GM12878 (cell line): Measurements from ENCODE around the gene C1QL4. TPM values are rescaled to one million over a fixed set of nuclear protein-coding genes. Genes with fewer than 3 reads are reported as not detected.
A peak's percentile ranks its signal among the peaks of the same experiment; 100 is the strongest.

Experiments used
- ATAC-seq: fragments of 200-7000 bp; cut with Tn5 transposase; 3 replicates; pipeline ENCODE4 v1.9.1; 2020; ENCODE audit warnings: mild to moderate bottlenecking, moderate library complexity
- BruUV-seq: library from RNA; stranded (reverse); fragments of 400-500 nt; replicated peaks from 2 replicates; lab custom pipeline; 2021; lab: Mats Ljungman, UMichigan
- CTCF ChIA-PET: fragments of 300-600 bp; sonication (Branson Sonifier 250); formaldehyde crosslinking; extraction: SDS; loops from one replicate; lab custom pipeline; 2021; ENCODE audit warnings: inconsistent platforms; lab: Yijun Ruan, JAX
- POLR2A ChIA-PET: fragments of 350-600 bp; formaldehyde crosslinking; extraction: SDS; loops from one replicate; lab custom pipeline; 2021; ENCODE audit warnings: inconsistent platforms; lab: Charles Lee
- RAD21 ChIA-PET: fragments of 300-600 bp; sonication (Branson Sonifier 250); formaldehyde crosslinking; loops from one replicate; lab custom pipeline; 2023; ENCODE audit warnings: antibody characterized with exemption; ENCODE audit not compliant: unreplicated experiment; lab: Charles Lee
- SMC1A ChIA-PET: fragments of 300-600 bp; sonication (Branson Sonifier 250); formaldehyde crosslinking; loops from one replicate; lab custom pipeline; 2023; ENCODE audit not compliant: unreplicated experiment, uncharacterized antibody; lab: Charles Lee
- DNase-seq: peaks from one replicate; pipeline ENCODE4 v3.0.0-alpha.2; 2011; ENCODE audit warnings: low read depth, low spot score
- FAIRE-seq: peaks from 3 replicates; lab custom pipeline; 2011; peaks lifted over from hg19 to GRCh38; lab: Jason Lieb, UNC
- H2AFZ ChIP-seq: 2 replicates; pipeline ENCODE4 v1.6.0; 2011; ENCODE audit warnings: low read depth, low read length, control low read depth; ENCODE audit not compliant: control insufficient read depth
- H3K27ac ChIP-seq: 2 replicates; pipeline ENCODE4 v1.5.1; 2011; ENCODE audit warnings: control low read depth; ENCODE audit not compliant: control insufficient read depth, insufficient read depth
- H3K27me3 ChIP-seq, 2 experiments: replicated peaks in 1 of 2; 2 replicates each; pipeline versions ENCODE4 v1.6.0 to v1.6.1; 2011; ENCODE audit warnings: low read length in 1 of 2; ENCODE audit not compliant: control insufficient read depth in 2 of 2, insufficient read depth in 2 of 2
- H3K36me3 ChIP-seq, 2 experiments: 2 replicates each; pipeline ENCODE4 v1.5.1; 2011; ENCODE audit warnings: low read length in 1 of 2; ENCODE audit not compliant: control insufficient read depth in 2 of 2, insufficient read depth in 2 of 2
- H3K4me1 ChIP-seq: 2 replicates; pipeline ENCODE4 v1.6.1; 2011; ENCODE audit warnings: mild to moderate bottlenecking, low read length, moderate library complexity, mixed read lengths; ENCODE audit not compliant: control insufficient read depth, insufficient read depth
- H3K4me2 ChIP-seq: 2 replicates; pipeline ENCODE4 v1.6.0; 2011; ENCODE audit warnings: control low read depth; ENCODE audit not compliant: control insufficient read depth, insufficient read depth
- H3K4me3 ChIP-seq: fragments of 200-600 bp; sonication (generic); 2 replicates; pipeline ENCODE4 v1.5.1; 2016
- H3K79me2 ChIP-seq: 2 replicates; pipeline ENCODE4 v1.6.0; 2011; ENCODE audit warnings: low read length; ENCODE audit not compliant: control insufficient read depth, insufficient read depth
- H3K9ac ChIP-seq: 2 replicates; pipeline ENCODE4 v1.8.0; 2011; ENCODE audit warnings: low read length, control low read depth, mixed read lengths; ENCODE audit not compliant: control insufficient read depth, insufficient read depth
- H3K9me3 ChIP-seq: replicated peaks from 3 replicates; pipeline ENCODE4 v1.5.1; 2011; ENCODE audit warnings: mild to moderate bottlenecking, low read length; ENCODE audit not compliant: control insufficient read depth, insufficient read depth
- H4K20me1 ChIP-seq: 2 replicates; pipeline ENCODE4 v1.6.0; 2011; ENCODE audit not compliant: control insufficient read depth, insufficient read depth
- BACH1 ChIP-seq: fragments of 450-650 bp; IDR thresholded peaks from 2 replicates; pipeline ENCODE4 v1.6.1; 2017; ENCODE audit warnings: mild to moderate bottlenecking, borderline replicate concordance
- CEBPB ChIP-seq, 2 experiments: fragments of 150-350 bp in 1 of 2; IDR thresholded peaks; 2 replicates each; pipeline ENCODE4 v1.6.1; 2012 to 2014; ENCODE audit warnings: low read depth in 2 of 2, low read length in 2 of 2, borderline replicate concordance in 1 of 2, inconsistent platforms in 1 of 2
- CTCF ChIP-seq, 3 experiments: IDR thresholded peaks in 2 of 3; conservative IDR thresholded peaks in 1 of 3; 2 replicates each; pipeline ENCODE4 v1.5.1; 2011; ENCODE audit warnings: low read depth in 3 of 3, low read length in 3 of 3, mild to moderate bottlenecking in 3 of 3, control low read depth in 2 of 3, moderate library complexity in 2 of 3, inconsistent platforms in 1 of 3, mixed read lengths in 1 of 3; ENCODE audit not compliant: control insufficient read depth in 2 of 3, insufficient read depth in 1 of 3; ENCODE audit errors: extremely low read depth in 1 of 3
- DPF2 ChIP-seq: fragments of 450-650 bp; IDR thresholded peaks from 2 replicates; pipeline ENCODE4 v1.6.1; 2017; ENCODE audit warnings: mild to moderate bottlenecking
- EP300 ChIP-seq, 2 experiments: fragments of 150-350 bp in 1 of 2; IDR thresholded peaks; 2 replicates each; pipeline ENCODE4 v1.6.1; 2011 to 2012; ENCODE audit warnings: low read depth in 2 of 2, low read length in 2 of 2, borderline replicate concordance in 1 of 2, improper control_type of control experiment in 1 of 2, inconsistent platforms in 1 of 2; ENCODE audit not compliant: control insufficient read depth in 1 of 2
- GATAD2B ChIP-seq: fragments of 450-650 bp; conservative IDR thresholded peaks from 2 replicates; pipeline ENCODE4 v1.6.1; 2017; ENCODE audit warnings: low read depth, mild to moderate bottlenecking, moderate library complexity
- HCFC1 ChIP-seq: fragments of 150-350 bp; IDR thresholded peaks from 2 replicates; pipeline ENCODE4 v1.6.1; 2014; ENCODE audit warnings: low read length
- IKZF2 ChIP-seq, 2 experiments: fragments of 450-650 bp; IDR thresholded peaks; 2 replicates each; pipeline ENCODE4 v1.6.1; 2017; ENCODE audit warnings: mild to moderate bottlenecking in 2 of 2, moderate library complexity in 2 of 2
- LARP7 ChIP-seq: fragments of 450-650 bp; IDR thresholded peaks from 2 replicates; pipeline ENCODE4 v1.6.1; 2017; ENCODE audit warnings: mild to moderate bottlenecking
- NBN ChIP-seq: fragments of 450-650 bp; IDR thresholded peaks from 2 replicates; pipeline ENCODE4 v1.6.1; 2016
- NR2F1 ChIP-seq: fragments of 450-650 bp; conservative IDR thresholded peaks from 2 replicates; pipeline ENCODE4 v1.6.1; 2017; ENCODE audit warnings: mild to moderate bottlenecking
- NRF1 ChIP-seq: conservative IDR thresholded peaks from 2 replicates; pipeline ENCODE4 v1.6.1; 2011; ENCODE audit warnings: mild to moderate bottlenecking, low read depth, low read length, improper control_type of control experiment
- POLR2A ChIP-seq: IDR thresholded peaks from 2 replicates; pipeline ENCODE4 v1.6.1; 2011; ENCODE audit warnings: low read depth, mild to moderate bottlenecking, low read length
- RBBP5 ChIP-seq: fragments of 200-600 bp; sonication (generic); conservative IDR thresholded peaks from 2 replicates; pipeline ENCODE4 v1.6.1; 2016
- SRF ChIP-seq, 2 experiments: IDR thresholded peaks; 2 replicates each; pipeline ENCODE4 v1.6.1; 2011; ENCODE audit warnings: low read depth in 2 of 2, low read length in 2 of 2, mild to moderate bottlenecking in 1 of 2, moderate library complexity in 1 of 2
- WGBS: methylation state at CpG from one replicate; pipeline ENCODE4 v1.1.6; 2016; ENCODE audit warnings: low lambda C conversion rate; ENCODE audit not compliant: insufficient replicate concordance, insufficient coverage; ENCODE audit errors: missing lambda C conversion rate; 5-methylcytosine and 5-hydroxymethylcytosine counted together
- in situ Hi-C: fragments of 300-500 bp; cut with MboI; formaldehyde crosslinking; loops from 9 replicates; pipeline ENCODE4 v1.14.3; 2018; ENCODE audit warnings: mixed read lengths
- intact Hi-C: fragments of 100-400 bp; cut with micrococcal nuclease; formaldehyde crosslinking; loops from one replicate; pipeline ENCODE4 v1.14.2; 2022; ENCODE audit not compliant: unreplicated experiment
- polyA plus RNA-seq, 11 experiments: library from polyadenylated mRNA; depleted of rRNA in 4 of 11; unstranded in 6 of 11; stranded (reverse) in 5 of 11; fragments of >200 nt; fragmentation: Nextera tagmentation in 4 of 11; fragmentation: Illumina TruSeq in 1 of 11; extraction: Ambion mirVana in 4 of 11; extraction: Trizol in 1 of 11; gene quantifications; 1 replicate in 1 of 11; 2 replicates in 10 of 11; pipeline versions ENCODE4 v1.2.1 to v1.2.3, GENCODE V29; 2011 to 2016; ENCODE audit warnings: inconsistent platforms in 2 of 11, missing spikeins in 2 of 11, low read depth in 1 of 11
- total RNA-seq, 4 experiments: library from RNA; depleted of rRNA in 3 of 4; stranded (reverse); fragments of >200 nt in 3 of 4; fragmentation: Illumina TruSeq in 1 of 4; extraction: Trizol in 1 of 4; gene quantifications; 2 replicates each; pipeline versions ENCODE4 v1.2.1 to v1.2.3, GENCODE V29; 2013 to 2021
- TF ChIP-seq, protein P1 (sequence below): IDR thresholded peaks from 2 replicates; pipeline ENCODE4 v1.6.1; 2011; ENCODE audit warnings: borderline replicate concordance, low read depth, mild to moderate bottlenecking, moderate library complexity, mixed read lengths, low read length; ENCODE audit not compliant: insufficient read depth; ENCODE audit errors: extremely low read length

Gene C1QL4
- total and polyA plus RNA-seq, 10 of the 15 experiments (the other 5 are each of a cell fraction or from before 2014, with no cell fraction given) = 0.05 TPM; not detected in 9

- TF ChIP-seq SRF (IDR thresholded peaks at IDR 0.05; ENCODE audit: low read depth in 2 of 2, low read length in 2 of 2) = 0 out of 4 replicates have a peak, but pooled peaks of 1 of the 2 experiments have one; percentile 19
- TF ChIP-seq CEBPB (IDR thresholded peaks at IDR 0.05; ENCODE audit: borderline replicate concordance in 1 of 2, low read depth in 2 of 2, low read length in 2 of 2) = no peak
- TF ChIP-seq EP300 (IDR thresholded peaks at IDR 0.05; ENCODE audit: borderline replicate concordance in 1 of 2, control insufficient read depth in 1 of 2, low read depth in 2 of 2, low read length in 2 of 2) = 0 out of 4 replicates have a peak, but pooled peaks of 1 of the 2 experiments have one; percentile 13
- TF ChIP-seq HCFC1 = no peak
- peak in 1 of 2 experiments; percentile 39; a peak in 2 of 4 replicates for TF ChIP-seq IKZF2 (IDR thresholded peaks at IDR 0.05)
- peak; percentile 62; the same call in 1 of the 2 replicates for TF ChIP-seq NBN
Measured at GRCh38 chr12:49367381-49368239, 30.6 kb upstream of the C1QL4 start, which contains the start of gene SPATS2 (continued).

GRCh38 chr12:49366652-49367380, 29.8 kb upstream of the C1QL4 start:
- H3K36me3 ChIP-seq = 0 out of 4 replicates have a peak, but pooled peaks cover 0 to 2% of the 10 kb centered on the region in 2 experiments
- no peaks in the 10 kb centered on the region for H4K20me1 ChIP-seq
- H3K27me3 ChIP-seq = no peaks in the 10 kb centered on the region
- H3K27ac ChIP-seq = peak overlapping the region; percentile 97
- CTCF ChIA-PET = interaction anchor here (0.6 to 18.7 kb wide), 20 partner anchors 9 to 383 kb away, joined by 3 to 712 read pairs (median 3); partner anchors contain the start of gene DNAJC22
- intact Hi-C loops = loop anchor here (2.0 to 5.0 kb wide), 3 partner anchors 62 to 340 kb away; partner anchors contain the start of gene FMNL3
- BruUV-seq = no TSS peak
- under 1% methylated on average over 73 of the region's 97 CpGs for WGBS
- RAD21 ChIA-PET = interaction anchor here (0.7 to 5.5 kb wide), 31 partner anchors 9 to 338 kb away, joined by 3 to 33 read pairs (median 4); partner anchors contain the start of genes DNAJC22, TROAP and TUBA1B
- POLR2A ChIA-PET = interaction anchor here (0.6 to 3.3 kb wide), 24 partner anchors 8 to 375 kb away, joined by 3 to 30 read pairs (median 4); partner anchors contain the start of genes DNAJC22, PRPF40B, TMBIM6 and TROAP
- peak overlapping the region; percentile 89 for H3K4me3 ChIP-seq
- in situ Hi-C loops = no loop called here
- SMC1A ChIA-PET = interaction anchor here (1.0 to 25.7 kb wide), 9 partner anchors 9 to 258 kb away, joined by 3 to 740 read pairs (median 6); no protein-coding TSS in a partner anchor
- H3K9me3 ChIP-seq = no peaks in the 10 kb centered on the region
- H3K4me1 ChIP-seq = peaks cover 16% of the 10 kb centered on the region
- DNase-seq (peak; percentile 73), ATAC-seq (peak; percentile 84), FAIRE-seq (no peak)
- peak overlapping the region; percentile 76 for H3K4me2 ChIP-seq
- peak overlapping the region; percentile 96 for H2AFZ ChIP-seq
- peaks cover 59% of the 10 kb centered on the region for H3K79me2 ChIP-seq
- H3K9ac ChIP-seq = peak overlapping the region; percentile 97
- TF ChIP-seq CTCF (IDR thresholded peaks at IDR 0.05 in 2 of 3, conservative IDR thresholded peaks at IDR 0.05 in 1 of 3; ENCODE audit: control insufficient read depth in 2 of 3, extremely low read depth in 1 of 3, insufficient read depth in 1 of 3, low read depth in 3 of 3, low read length in 3 of 3) = peak in 2 of 3 experiments; percentile 8 to 10; a peak in 1 of 6 replicates
- TF ChIP-seq, protein P1, sequence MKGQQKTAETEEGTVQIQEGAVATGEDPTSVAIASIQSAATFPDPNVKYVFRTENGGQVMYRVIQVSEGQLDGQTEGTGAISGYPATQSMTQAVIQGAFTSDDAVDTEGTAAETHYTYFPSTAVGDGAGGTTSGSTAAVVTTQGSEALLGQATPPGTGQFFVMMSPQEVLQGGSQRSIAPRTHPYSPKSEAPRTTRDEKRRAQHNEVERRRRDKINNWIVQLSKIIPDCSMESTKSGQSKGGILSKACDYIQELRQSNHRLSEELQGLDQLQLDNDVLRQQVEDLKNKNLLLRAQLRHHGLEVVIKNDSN = no peak
- TF ChIP-seq RBBP5 = no peak
- peak; percentile 87 for TF ChIP-seq POLR2A
- TF ChIP-seq DPF2 = peak; percentile 75
- TF ChIP-seq NRF1 = peak; percentile 61
- TF ChIP-seq LARP7 = peak; percentile 94
- peak; percentile 73 for TF ChIP-seq GATAD2B
- no peak for TF ChIP-seq SRF (IDR thresholded peaks at IDR 0.05; ENCODE audit: low read depth in 2 of 2, low read length in 2 of 2)
- 0 out of 2 replicates have a peak, but pooled peaks have one; percentile 1 for TF ChIP-seq NR2F1
- TF ChIP-seq BACH1 = peak; percentile 74
